Neural progenitor cell (in vitro differentiated cells): ENCODE results near the gene ABL2.

Source experiments
- EZH2 ChIP-seq: fragments of 200-600 bp; sonication (generic); IDR thresholded peaks from 2 replicates; pipeline ENCODE4 v1.6.1; 2017; ENCODE audit warnings: antibody characterized with exemption, mild to moderate bottlenecking, moderate library complexity
- EZH2phosphoT487 ChIP-seq: fragments of 200-600 bp; sonication (generic); IDR thresholded peaks from 2 replicates; pipeline ENCODE4 v1.6.1; 2017; ENCODE audit warnings: antibody characterized with exemption
- TF ChIP-seq, protein P1 (sequence below): fragments of 200-600 bp; sonication (generic); IDR thresholded peaks from 2 replicates; pipeline ENCODE4 v1.5.1; 2017; ENCODE audit warnings: antibody characterized with exemption, mild to moderate bottlenecking

DNA sequence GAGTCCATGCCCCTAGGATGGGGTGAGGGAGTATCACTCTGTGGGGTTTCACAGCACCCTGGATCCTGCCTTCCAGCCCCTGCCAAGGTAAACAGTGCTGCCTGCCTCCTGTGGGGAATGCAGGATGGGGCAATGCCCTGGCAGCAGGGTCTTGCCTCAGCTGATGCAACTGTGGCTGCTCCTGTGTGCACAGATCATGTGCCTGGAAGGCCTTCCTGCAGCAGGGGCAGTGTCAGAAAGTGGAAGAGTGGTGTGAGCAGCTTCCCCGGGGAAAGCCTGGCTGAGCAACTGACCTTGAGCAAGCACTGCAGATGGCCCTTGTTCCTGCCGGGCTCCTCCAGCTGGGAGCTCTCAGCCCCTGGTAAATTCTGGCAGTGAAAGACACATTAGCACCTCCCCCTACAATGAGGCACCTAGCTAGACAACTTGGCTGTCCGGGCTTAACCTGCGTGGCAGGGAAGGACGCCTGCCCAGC lies 137.7 kb downstream of the ABL2 start:
- TF ChIP-seq, protein P1, sequence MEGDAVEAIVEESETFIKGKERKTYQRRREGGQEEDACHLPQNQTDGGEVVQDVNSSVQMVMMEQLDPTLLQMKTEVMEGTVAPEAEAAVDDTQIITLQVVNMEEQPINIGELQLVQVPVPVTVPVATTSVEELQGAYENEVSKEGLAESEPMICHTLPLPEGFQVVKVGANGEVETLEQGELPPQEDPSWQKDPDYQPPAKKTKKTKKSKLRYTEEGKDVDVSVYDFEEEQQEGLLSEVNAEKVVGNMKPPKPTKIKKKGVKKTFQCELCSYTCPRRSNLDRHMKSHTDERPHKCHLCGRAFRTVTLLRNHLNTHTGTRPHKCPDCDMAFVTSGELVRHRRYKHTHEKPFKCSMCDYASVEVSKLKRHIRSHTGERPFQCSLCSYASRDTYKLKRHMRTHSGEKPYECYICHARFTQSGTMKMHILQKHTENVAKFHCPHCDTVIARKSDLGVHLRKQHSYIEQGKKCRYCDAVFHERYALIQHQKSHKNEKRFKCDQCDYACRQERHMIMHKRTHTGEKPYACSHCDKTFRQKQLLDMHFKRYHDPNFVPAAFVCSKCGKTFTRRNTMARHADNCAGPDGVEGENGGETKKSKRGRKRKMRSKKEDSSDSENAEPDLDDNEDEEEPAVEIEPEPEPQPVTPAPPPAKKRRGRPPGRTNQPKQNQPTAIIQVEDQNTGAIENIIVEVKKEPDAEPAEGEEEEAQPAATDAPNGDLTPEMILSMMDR = no peak
- no peak for TF ChIP-seq EZH2phosphoT487
- no peak for TF ChIP-seq EZH2
